Measurements from ENCODE around the gene S100A4.

DNA sequence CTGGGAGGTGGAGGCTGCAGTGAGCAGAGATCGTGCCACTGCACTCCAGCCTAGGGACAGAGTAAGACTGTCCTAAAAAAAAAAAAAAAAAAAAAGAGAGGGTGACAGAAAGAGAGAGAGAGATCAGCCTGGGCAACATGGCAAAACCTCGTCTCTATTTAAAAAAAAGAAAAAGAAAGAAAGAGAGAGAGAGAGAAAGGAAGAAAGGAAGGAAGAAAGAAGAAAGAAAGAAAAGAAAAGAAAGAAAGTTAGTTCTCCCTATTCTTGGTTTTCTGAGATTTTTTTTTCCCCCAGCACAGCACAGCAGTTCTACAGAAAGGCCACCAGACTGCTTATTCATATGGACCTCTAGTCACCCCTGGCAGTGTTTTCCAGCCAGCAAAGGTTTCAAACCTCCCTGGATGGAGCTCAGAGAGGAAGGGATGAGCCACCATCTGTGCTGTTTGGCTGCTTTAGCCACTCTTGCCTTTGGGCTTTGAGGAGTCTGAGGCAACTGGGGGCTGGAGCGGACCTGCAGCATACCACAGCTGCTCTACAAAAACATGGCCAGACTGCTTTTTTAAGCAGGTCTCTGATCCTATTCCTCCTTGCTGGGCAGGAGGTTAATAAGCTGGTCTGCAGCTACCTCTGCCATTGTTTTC lies 20.4 kb downstream of the S100A4 start:
- TF ChIP-seq, protein P1, sequence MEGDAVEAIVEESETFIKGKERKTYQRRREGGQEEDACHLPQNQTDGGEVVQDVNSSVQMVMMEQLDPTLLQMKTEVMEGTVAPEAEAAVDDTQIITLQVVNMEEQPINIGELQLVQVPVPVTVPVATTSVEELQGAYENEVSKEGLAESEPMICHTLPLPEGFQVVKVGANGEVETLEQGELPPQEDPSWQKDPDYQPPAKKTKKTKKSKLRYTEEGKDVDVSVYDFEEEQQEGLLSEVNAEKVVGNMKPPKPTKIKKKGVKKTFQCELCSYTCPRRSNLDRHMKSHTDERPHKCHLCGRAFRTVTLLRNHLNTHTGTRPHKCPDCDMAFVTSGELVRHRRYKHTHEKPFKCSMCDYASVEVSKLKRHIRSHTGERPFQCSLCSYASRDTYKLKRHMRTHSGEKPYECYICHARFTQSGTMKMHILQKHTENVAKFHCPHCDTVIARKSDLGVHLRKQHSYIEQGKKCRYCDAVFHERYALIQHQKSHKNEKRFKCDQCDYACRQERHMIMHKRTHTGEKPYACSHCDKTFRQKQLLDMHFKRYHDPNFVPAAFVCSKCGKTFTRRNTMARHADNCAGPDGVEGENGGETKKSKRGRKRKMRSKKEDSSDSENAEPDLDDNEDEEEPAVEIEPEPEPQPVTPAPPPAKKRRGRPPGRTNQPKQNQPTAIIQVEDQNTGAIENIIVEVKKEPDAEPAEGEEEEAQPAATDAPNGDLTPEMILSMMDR (conservative IDR thresholded peaks at IDR 0.05; ENCODE audit: low read depth in 2 of 2), result no peak
- no peak for TF ChIP-seq EZH2 (IDR thresholded peaks at IDR 0.05; ENCODE audit: low read depth, unreplicated experiment)
- TF ChIP-seq, protein P2, sequence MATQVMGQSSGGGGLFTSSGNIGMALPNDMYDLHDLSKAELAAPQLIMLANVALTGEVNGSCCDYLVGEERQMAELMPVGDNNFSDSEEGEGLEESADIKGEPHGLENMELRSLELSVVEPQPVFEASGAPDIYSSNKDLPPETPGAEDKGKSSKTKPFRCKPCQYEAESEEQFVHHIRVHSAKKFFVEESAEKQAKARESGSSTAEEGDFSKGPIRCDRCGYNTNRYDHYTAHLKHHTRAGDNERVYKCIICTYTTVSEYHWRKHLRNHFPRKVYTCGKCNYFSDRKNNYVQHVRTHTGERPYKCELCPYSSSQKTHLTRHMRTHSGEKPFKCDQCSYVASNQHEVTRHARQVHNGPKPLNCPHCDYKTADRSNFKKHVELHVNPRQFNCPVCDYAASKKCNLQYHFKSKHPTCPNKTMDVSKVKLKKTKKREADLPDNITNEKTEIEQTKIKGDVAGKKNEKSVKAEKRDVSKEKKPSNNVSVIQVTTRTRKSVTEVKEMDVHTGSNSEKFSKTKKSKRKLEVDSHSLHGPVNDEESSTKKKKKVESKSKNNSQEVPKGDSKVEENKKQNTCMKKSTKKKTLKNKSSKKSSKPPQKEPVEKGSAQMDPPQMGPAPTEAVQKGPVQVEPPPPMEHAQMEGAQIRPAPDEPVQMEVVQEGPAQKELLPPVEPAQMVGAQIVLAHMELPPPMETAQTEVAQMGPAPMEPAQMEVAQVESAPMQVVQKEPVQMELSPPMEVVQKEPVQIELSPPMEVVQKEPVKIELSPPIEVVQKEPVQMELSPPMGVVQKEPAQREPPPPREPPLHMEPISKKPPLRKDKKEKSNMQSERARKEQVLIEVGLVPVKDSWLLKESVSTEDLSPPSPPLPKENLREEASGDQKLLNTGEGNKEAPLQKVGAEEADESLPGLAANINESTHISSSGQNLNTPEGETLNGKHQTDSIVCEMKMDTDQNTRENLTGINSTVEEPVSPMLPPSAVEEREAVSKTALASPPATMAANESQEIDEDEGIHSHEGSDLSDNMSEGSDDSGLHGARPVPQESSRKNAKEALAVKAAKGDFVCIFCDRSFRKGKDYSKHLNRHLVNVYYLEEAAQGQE (IDR thresholded peaks at IDR 0.05; ENCODE audit: unreplicated experiment), result no peak
- no peak for TF ChIP-seq EZH2phosphoT487 (IDR thresholded peaks at IDR 0.05; ENCODE audit: unreplicated experiment)
- TF ChIP-seq STAT1 (IDR thresholded peaks at IDR 0.05; ENCODE audit: unreplicated experiment), result no peak
- no peak for TF ChIP-seq JUNB (IDR thresholded peaks at IDR 0.05; ENCODE audit: unreplicated experiment)

All from GM23338 (cell line).